ENCODE results near the gene CHIC2.

GRCh38 chr4:54077812-54078211, 13.4 kb upstream of the CHIC2 start:
- no peak for TF ChIP-seq EP300 (IDR thresholded peaks at IDR 0.05)
- TF ChIP-seq, protein P1, sequence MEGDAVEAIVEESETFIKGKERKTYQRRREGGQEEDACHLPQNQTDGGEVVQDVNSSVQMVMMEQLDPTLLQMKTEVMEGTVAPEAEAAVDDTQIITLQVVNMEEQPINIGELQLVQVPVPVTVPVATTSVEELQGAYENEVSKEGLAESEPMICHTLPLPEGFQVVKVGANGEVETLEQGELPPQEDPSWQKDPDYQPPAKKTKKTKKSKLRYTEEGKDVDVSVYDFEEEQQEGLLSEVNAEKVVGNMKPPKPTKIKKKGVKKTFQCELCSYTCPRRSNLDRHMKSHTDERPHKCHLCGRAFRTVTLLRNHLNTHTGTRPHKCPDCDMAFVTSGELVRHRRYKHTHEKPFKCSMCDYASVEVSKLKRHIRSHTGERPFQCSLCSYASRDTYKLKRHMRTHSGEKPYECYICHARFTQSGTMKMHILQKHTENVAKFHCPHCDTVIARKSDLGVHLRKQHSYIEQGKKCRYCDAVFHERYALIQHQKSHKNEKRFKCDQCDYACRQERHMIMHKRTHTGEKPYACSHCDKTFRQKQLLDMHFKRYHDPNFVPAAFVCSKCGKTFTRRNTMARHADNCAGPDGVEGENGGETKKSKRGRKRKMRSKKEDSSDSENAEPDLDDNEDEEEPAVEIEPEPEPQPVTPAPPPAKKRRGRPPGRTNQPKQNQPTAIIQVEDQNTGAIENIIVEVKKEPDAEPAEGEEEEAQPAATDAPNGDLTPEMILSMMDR (IDR thresholded peaks at IDR 0.05): no peak
